Breast epithelium (tissue), 4 donors: ENCODE measurements around the gene CXorf58. TPM values are rescaled to one million over a fixed set of nuclear protein-coding genes. Genes with fewer than 3 reads are reported as not detected.
"Not testable (repeated sequence)": the region's sequence is repeated elsewhere in the genome, so short reads cannot be mapped to it uniquely, and the experiment has no call there.

Source experiments
- DNase-seq, 2 donors: peaks; one replicate each; pipeline ENCODE4 v3.0.0-alpha.2; 2019; ENCODE audit warnings: low spot score in 2 of 2
- H3K27ac ChIP-seq, 2 donors: fragments of 200-600 bp; sonication (generic) in 1 of 2; one replicate each; pipeline ENCODE4 v1.5.1; 2016 to 2019; ENCODE audit warnings: mild to moderate bottlenecking in 1 of 2
- H3K27me3 ChIP-seq, 2 donors: fragments of 200-600 bp; sonication (generic) in 1 of 2; one replicate each; pipeline versions ENCODE4 v1.5.1 to v1.6.0; 2017 to 2019; ENCODE audit warnings: control low read depth in 1 of 2, mild to moderate bottlenecking in 1 of 2
- H3K36me3 ChIP-seq: fragments of 200-600 bp; one replicate; pipeline ENCODE4 v1.5.1; 2019
- H3K4me1 ChIP-seq, 2 donors: fragments of 200-600 bp; sonication (generic); one replicate each; pipeline ENCODE4 v1.5.1; 2016 to 2019; ENCODE audit warnings: control low read depth in 1 of 2
- H3K4me3 ChIP-seq, 3 donors: fragments of 200-600 bp; sonication (generic); 1 replicate in 2 of 3; 2 replicates in 1 of 3; pipeline ENCODE4 v1.5.1; 2016 to 2019; ENCODE audit warnings: mild to moderate bottlenecking in 3 of 3, moderate library complexity in 2 of 3
- H3K9me3 ChIP-seq, 2 donors: fragments of 200-600 bp; sonication (generic) in 1 of 2; one replicate each; pipeline ENCODE4 v1.5.1; 2016 to 2019; ENCODE audit warnings: control low read depth in 1 of 2
- CTCF ChIP-seq, 3 donors: fragments of 450-650 bp; IDR thresholded peaks; one replicate each; pipeline ENCODE4 v1.5.1; 2016 to 2017; ENCODE audit warnings: antibody characterized with exemption in 3 of 3, mild to moderate bottlenecking in 3 of 3, moderate library complexity in 3 of 3
- POLR2A ChIP-seq: fragments of 450-650 bp; IDR thresholded peaks from one replicate; pipeline ENCODE4 v1.6.1; 2016; ENCODE audit warnings: antibody characterized with exemption, mild to moderate bottlenecking, moderate library complexity
- POLR2AphosphoS5 ChIP-seq, 3 donors: sonication (generic); formaldehyde crosslinking; IDR thresholded peaks; one replicate each; pipeline ENCODE4 v1.6.1; 2017; ENCODE audit warnings: antibody characterized with exemption in 3 of 3
- intact Hi-C: fragments of 100-400 bp; cut with DNase I; formaldehyde crosslinking; loops from one replicate; pipeline ENCODE4 v1.15.1; 2023; ENCODE audit warnings: low total_unique reads
- total RNA-seq, 3 donors: library from RNA; depleted of rRNA; stranded (reverse); fragments of >200 nt; gene quantifications; one replicate each; pipeline ENCODE4 v1.1.0, GENCODE V29; 2016

CXorf58 gene
- total RNA-seq, 3 donors from 2014 or later = 1.5 TPM; not detected in 2

GRCh38 chrX:23964191-23964590, 56.4 kb downstream of the CXorf58 start:
- DNase-seq = no peak
- TF ChIP-seq POLR2A (no peak), POLR2AphosphoS5 (IDR thresholded peaks at IDR 0.05) (no peak), CTCF (IDR thresholded peaks at IDR 0.05) (no peak)
- intact Hi-C loops = no loop called here

GRCh38 chrX:23965630-23966029, 57.8 kb downstream of the CXorf58 start:
- DNase-seq, intact Hi-C loops, H3K9me3 ChIP-seq, H3K36me3 ChIP-seq, H3K27ac ChIP-seq, H3K4me3 ChIP-seq, H3K4me1 ChIP-seq: not testable (repeated sequence)
- peaks cover 0 to 13% of the 10 kb centered on the region in 2 donors for H3K27me3 ChIP-seq

More at GRCh38 chrX:23964191-23964590, 56.4 kb downstream of the CXorf58 start:
- no peaks in the 10 kb centered on the region for H3K9me3 ChIP-seq
- no peaks in the 10 kb centered on the region for H3K36me3 ChIP-seq
- H3K27me3 ChIP-seq = peaks cover 0 to 13% of the 10 kb centered on the region in 2 donors
- no peak overlapping the region for H3K27ac ChIP-seq
- H3K4me3 ChIP-seq = no peak overlapping the region
- no peaks in the 10 kb centered on the region for H3K4me1 ChIP-seq

- H3K4me3 ChIP-seq = no peak overlapping the region
- no peak overlapping the region for H3K27ac ChIP-seq
- DNase-seq = no peak
- H3K27me3 ChIP-seq = peaks cover 0 to 26% of the 10 kb centered on the region in 2 donors
- intact Hi-C loops = no loop called here
- H3K9me3 ChIP-seq = no peaks in the 10 kb centered on the region
- no peaks in the 10 kb centered on the region for H3K4me1 ChIP-seq
- H3K36me3 ChIP-seq = no peaks in the 10 kb centered on the region
- TF ChIP-seq POLR2AphosphoS5 (IDR thresholded peaks at IDR 0.05) = no peak
- no peak for TF ChIP-seq CTCF (IDR thresholded peaks at IDR 0.05)
Observed at GRCh38 chrX:23978491-23978890, 70.7 kb downstream of the CXorf58 start.

GRCh38 chrX:23980011-23980441, 72.2 kb downstream of the CXorf58 start:
- Histone ChIP-seq H3K36me3 (no peaks in the 10 kb centered on the region), H3K27me3 (peaks cover 0 to 30% of the 10 kb centered on the region in 2 donors), H3K27ac (no peak overlapping the region), H3K4me3 (no peak overlapping the region), H3K4me1 (no peaks in the 10 kb centered on the region), H3K9me3 (no peaks in the 10 kb centered on the region)
- TF ChIP-seq POLR2A (no peak), CTCF (IDR thresholded peaks at IDR 0.05) (no peak), POLR2AphosphoS5 (IDR thresholded peaks at IDR 0.05) (no peak)
- no peak for DNase-seq
- intact Hi-C loops = no loop called here

GRCh38 chrX:23981222-23981621, 73.4 kb downstream of the CXorf58 start:
- no peak for DNase-seq
- TF ChIP-seq POLR2A = no peak
- TF ChIP-seq POLR2AphosphoS5 (IDR thresholded peaks at IDR 0.05) = no peak
- TF ChIP-seq CTCF (IDR thresholded peaks at IDR 0.05) = no peak
- Histone ChIP-seq H3K4me1 (no peaks in the 10 kb centered on the region), H3K4me3 (no peak overlapping the region), H3K36me3 (no peaks in the 10 kb centered on the region), H3K9me3 (no peaks in the 10 kb centered on the region), H3K27ac (no peak overlapping the region), H3K27me3 (peaks cover 0 to 30% of the 10 kb centered on the region in 2 donors)
- intact Hi-C loops = no loop called here

- Histone ChIP-seq H3K27ac (no peak overlapping the region), H3K9me3 (no peaks in the 10 kb centered on the region), H3K4me3 (no peak overlapping the region), H3K27me3 (peaks cover 0 to 30% of the 10 kb centered on the region in 2 donors), H3K4me1 (no peaks in the 10 kb centered on the region), H3K36me3 (no peaks in the 10 kb centered on the region)
- DNase-seq = no peak
- intact Hi-C loops = no loop called here
- no peak for TF ChIP-seq POLR2A
- TF ChIP-seq POLR2AphosphoS5 (IDR thresholded peaks at IDR 0.05) = no peak
- TF ChIP-seq CTCF (IDR thresholded peaks at IDR 0.05) = no peak
Observed at GRCh38 chrX:23981711-23982110, 73.9 kb downstream of the CXorf58 start.
